ENCODE data around the gene PDGFC. TPM values are rescaled to one million over a fixed set of nuclear protein-coding genes. Genes with fewer than 3 reads are reported as not detected.
A peak's percentile ranks its signal among the peaks of the same experiment; 100 is the strongest.

Gene PDGFC
- total and polyA plus RNA-seq, 4 experiments from 2014 or later, result 0.29 TPM; not detected in 3

DNA sequence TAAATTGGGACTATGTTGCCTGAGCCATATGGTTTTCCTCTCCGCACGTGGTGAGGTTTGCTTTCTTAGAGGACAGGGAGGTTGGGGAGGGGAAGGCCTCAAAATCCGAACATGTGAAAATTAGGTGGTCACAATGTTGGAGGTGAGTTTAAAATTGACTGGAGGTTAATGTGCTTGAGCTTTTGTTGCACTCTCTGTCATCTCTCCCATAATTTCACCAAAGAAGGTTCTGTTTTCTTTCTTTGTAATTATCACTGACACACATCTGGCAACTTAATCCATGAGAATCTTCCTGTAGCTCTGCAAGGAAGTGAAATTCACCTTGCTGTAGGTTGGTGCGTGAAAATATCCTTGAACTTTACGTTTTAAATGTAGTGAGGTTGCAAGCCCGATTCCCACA lies 225.5 kb downstream of the PDGFC start:
- intact Hi-C loops (cut with micrococcal nuclease), result no loop called here
- no peak overlapping the region for H3K4me3 Mint-ChIP-seq
- Histone ChIP-seq H3K4me1 (ENCODE audit: insufficient read depth, low read length) (no peaks in the 10 kb centered on the region), H3K36me3 (ENCODE audit: insufficient read depth, low read length) (no peaks in the 10 kb centered on the region), H3K27ac (ENCODE audit: low read depth, low read length) (no peak overlapping the region), H3K27me3 (ENCODE audit: insufficient read depth, low read length) (no peaks in the 10 kb centered on the region), H3K4me3 (ENCODE audit: low read length in 2 of 2) (no peak overlapping the region), H3K9me3 (ENCODE audit: control insufficient read depth in 1 of 2, low read length in 2 of 2) (no peaks in the 10 kb centered on the region)
- POLR2A ChIA-PET (ENCODE audit: partially characterized antibody), result no interaction called here
- H3K27ac Mint-ChIP-seq, result no peak overlapping the region
- H3K27me3 Mint-ChIP-seq, result no peaks in the 10 kb centered on the region
- H3K4me1 Mint-ChIP-seq, result no peaks in the 10 kb centered on the region
- DNase-seq, result no peak
- H3K9me3 Mint-ChIP-seq, result peaks cover 0 to 21% (median 4%) of the 10 kb centered on the region in 8 donors
- no peaks in the 10 kb centered on the region for H3K36me3 Mint-ChIP-seq
- CTCF ChIA-PET (ENCODE audit: partially characterized antibody), result no interaction called here

GRCh38 chr4:156738766-156739165 lies 232.8 kb downstream of the PDGFC start:
- H3K4me3 Mint-ChIP-seq, result no peak overlapping the region
- Histone ChIP-seq H3K4me1 (ENCODE audit: insufficient read depth, low read length) (no peaks in the 10 kb centered on the region), H3K9me3 (ENCODE audit: control insufficient read depth in 1 of 2, low read length in 2 of 2) (no peaks in the 10 kb centered on the region), H3K27me3 (ENCODE audit: insufficient read depth, low read length) (no peaks in the 10 kb centered on the region), H3K36me3 (ENCODE audit: insufficient read depth, low read length) (no peaks in the 10 kb centered on the region), H3K27ac (ENCODE audit: low read depth, low read length) (no peak overlapping the region), H3K4me3 (ENCODE audit: low read length in 2 of 2) (no peak overlapping the region)
- POLR2A ChIA-PET (ENCODE audit: partially characterized antibody), result no interaction called here
- H3K9me3 Mint-ChIP-seq, result peaks cover 2 to 19% (median 5%) of the 10 kb centered on the region in 8 donors
- no peaks in the 10 kb centered on the region for H3K27me3 Mint-ChIP-seq
- no peak overlapping the region for H3K27ac Mint-ChIP-seq
- DNase-seq, result no peak
- intact Hi-C loops (cut with micrococcal nuclease), result no loop called here
- CTCF ChIA-PET (ENCODE audit: partially characterized antibody), result no interaction called here
- H3K4me1 Mint-ChIP-seq, result no peaks in the 10 kb centered on the region
- H3K36me3 Mint-ChIP-seq, result no peaks in the 10 kb centered on the region

DNA sequence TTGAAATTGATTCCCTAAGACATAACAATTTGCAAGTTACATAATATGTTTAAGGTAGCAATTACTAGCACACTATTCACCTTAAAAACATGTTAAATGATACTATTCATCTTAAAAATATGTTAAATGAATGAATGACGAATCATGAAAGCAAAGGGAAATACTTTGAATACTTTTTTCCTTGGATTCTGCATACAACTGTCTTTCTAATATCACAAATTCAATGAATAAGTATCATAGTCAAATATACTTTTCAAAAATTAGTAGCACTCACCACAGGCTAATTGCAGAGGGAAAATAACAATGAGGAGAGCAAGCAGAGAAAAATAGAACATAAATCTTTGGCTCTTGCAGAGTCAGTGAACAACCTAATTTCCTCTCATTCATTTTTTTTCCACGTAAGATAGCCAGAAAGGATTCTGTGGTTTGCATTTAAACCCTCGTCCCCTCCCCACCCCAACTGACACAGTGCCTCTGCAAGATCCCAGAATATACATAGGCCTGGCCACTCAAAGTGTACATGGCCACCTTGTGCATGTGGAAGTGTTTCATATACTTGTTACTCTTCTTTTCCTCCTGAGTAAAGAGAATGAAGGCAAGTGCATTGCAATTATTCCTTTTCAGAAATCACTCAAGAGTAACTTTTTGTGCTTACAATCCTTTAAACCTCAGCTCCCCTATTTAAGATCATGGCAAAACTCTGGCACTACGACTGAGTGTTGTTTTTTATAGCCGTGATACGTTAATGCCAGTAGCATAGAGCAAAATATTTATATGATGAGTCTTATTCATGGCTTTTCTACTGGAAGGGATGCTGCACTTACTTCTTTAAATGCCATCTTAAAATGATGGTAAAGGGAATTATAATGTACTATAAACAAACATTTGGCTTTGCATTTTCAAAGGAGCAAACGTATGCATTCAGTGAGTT lies 236.4 kb downstream of the PDGFC start:
- Mint-ChIP-seq H3K27ac (no peak overlapping the region), H3K9me3 (peaks cover 2 to 31% (median 14%) of the 10 kb centered on the region in 8 donors)
- no peaks in the 10 kb centered on the region for H3K4me1 ChIP-seq (ENCODE audit: insufficient read depth, low read length)

GRCh38 chr4:156733582-156733981 lies 238.0 kb downstream of the PDGFC start:
- CTCF ChIA-PET (ENCODE audit: partially characterized antibody), result no interaction called here
- intact Hi-C loops (cut with micrococcal nuclease), result no loop called here

More for the DNA sequence above, 236.4 kb downstream of the PDGFC start:
- no peak overlapping the region for H3K4me3 Mint-ChIP-seq
- H3K27me3 Mint-ChIP-seq, result no peaks in the 10 kb centered on the region
- H3K36me3 Mint-ChIP-seq, result no peaks in the 10 kb centered on the region
- Histone ChIP-seq H3K27ac (ENCODE audit: low read depth, low read length) (no peak overlapping the region), H3K36me3 (ENCODE audit: insufficient read depth, low read length) (no peaks in the 10 kb centered on the region), H3K4me3 (ENCODE audit: low read length in 2 of 2) (no peak overlapping the region), H3K9me3 (ENCODE audit: control insufficient read depth in 1 of 2, low read length in 2 of 2) (peaks cover 0 to 9% of the 10 kb centered on the region in 2 donors), H3K27me3 (ENCODE audit: insufficient read depth, low read length) (no peaks in the 10 kb centered on the region)
- DNase-seq, result no peak
- intact Hi-C loops (cut with micrococcal nuclease), result no loop called here
- H3K4me1 Mint-ChIP-seq, result no peaks in the 10 kb centered on the region
- CTCF ChIA-PET (ENCODE audit: partially characterized antibody), result no interaction called here
- POLR2A ChIA-PET (ENCODE audit: partially characterized antibody), result no interaction called here

DNA sequence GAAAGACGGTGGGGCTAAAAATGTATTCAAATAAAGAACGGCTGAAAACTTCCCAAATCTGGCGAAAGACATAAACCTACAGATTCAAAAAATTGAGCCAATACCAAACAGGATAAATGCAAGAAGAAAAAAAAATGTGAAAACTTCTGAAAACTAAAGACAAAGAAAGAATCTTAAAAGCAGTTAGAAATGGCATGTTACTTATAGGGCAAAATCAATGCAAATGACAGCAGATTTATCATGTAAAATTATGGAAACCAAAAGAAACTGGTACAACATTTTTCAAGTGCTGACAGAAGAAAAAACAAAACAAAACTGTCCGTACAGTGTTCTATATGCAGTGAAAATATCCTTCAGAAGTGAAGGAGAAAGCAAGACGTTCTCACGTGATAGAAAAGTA lies 239.0 kb downstream of the PDGFC start:
- H3K4me1 ChIP-seq (ENCODE audit: insufficient read depth, low read length), result no peaks in the 10 kb centered on the region
- H3K27me3 ChIP-seq (ENCODE audit: insufficient read depth, low read length), result no peaks in the 10 kb centered on the region
- H3K4me3 ChIP-seq (ENCODE audit: low read length in 2 of 2), result no peak overlapping the region
- H3K27ac ChIP-seq (ENCODE audit: low read depth, low read length), result no peak overlapping the region
- Mint-ChIP-seq H3K4me1 (no peaks in the 10 kb centered on the region), H3K36me3 (no peaks in the 10 kb centered on the region), H3K4me3 (no peak overlapping the region), H3K9me3 (peaks cover 2 to 38% (median 14%) of the 10 kb centered on the region in 8 donors), H3K27me3 (no peaks in the 10 kb centered on the region), H3K27ac (no peak overlapping the region)
- H3K9me3 ChIP-seq (ENCODE audit: control insufficient read depth in 1 of 2, low read length in 2 of 2), result peaks cover 0 to 9% of the 10 kb centered on the region in 2 donors
- H3K36me3 ChIP-seq (ENCODE audit: insufficient read depth, low read length), result no peaks in the 10 kb centered on the region
- ChIA-PET POLR2A (ENCODE audit: partially characterized antibody) (no interaction called here), CTCF (ENCODE audit: partially characterized antibody) (interaction anchor here (0.6 kb wide), 1 partner anchor 1265 kb away, joined by 3 read pairs; no protein-coding TSS in a partner anchor)
- intact Hi-C loops (cut with micrococcal nuclease), result no loop called here
- no peak for DNase-seq

More at GRCh38 chr4:156733582-156733981, 238.0 kb downstream of the PDGFC start:
- H3K4me1 ChIP-seq (ENCODE audit: insufficient read depth, low read length), result no peaks in the 10 kb centered on the region
- peak overlapping the region in 1 of 7 donors; percentile 13 for H3K27ac Mint-ChIP-seq
- no peaks in the 10 kb centered on the region for H3K27me3 ChIP-seq (ENCODE audit: insufficient read depth, low read length)
- POLR2A ChIA-PET (ENCODE audit: partially characterized antibody), result no interaction called here
- DNase-seq, result no peak
- H3K4me1 Mint-ChIP-seq, result no peaks in the 10 kb centered on the region
- H3K36me3 ChIP-seq (ENCODE audit: insufficient read depth, low read length), result no peaks in the 10 kb centered on the region
- H3K4me3 Mint-ChIP-seq, result no peak overlapping the region
- H3K36me3 Mint-ChIP-seq, result no peaks in the 10 kb centered on the region
- peaks cover 0 to 9% of the 10 kb centered on the region in 2 donors for H3K9me3 ChIP-seq (ENCODE audit: control insufficient read depth in 1 of 2, low read length in 2 of 2)
- H3K27me3 Mint-ChIP-seq, result no peaks in the 10 kb centered on the region
- H3K9me3 Mint-ChIP-seq, result peaks cover 2 to 39% (median 14%) of the 10 kb centered on the region in 8 donors
- no peak overlapping the region for H3K27ac ChIP-seq (ENCODE audit: low read depth, low read length)
- no peak overlapping the region for H3K4me3 ChIP-seq (ENCODE audit: low read length in 2 of 2)

- no peak overlapping the region for H3K4me3 ChIP-seq (ENCODE audit: low read length in 2 of 2)
- intact Hi-C loops (cut with micrococcal nuclease), result no loop called here
- Mint-ChIP-seq H3K9me3 (peaks cover 3 to 33% (median 14%) of the 10 kb centered on the region in 8 donors), H3K27me3 (no peaks in the 10 kb centered on the region), H3K27ac (no peak overlapping the region), H3K36me3 (no peaks in the 10 kb centered on the region), H3K4me3 (no peak overlapping the region), H3K4me1 (no peaks in the 10 kb centered on the region)
- ChIA-PET CTCF (ENCODE audit: partially characterized antibody) (no interaction called here), POLR2A (ENCODE audit: partially characterized antibody) (no interaction called here)
- DNase-seq, result no peak
- no peak overlapping the region for H3K27ac ChIP-seq (ENCODE audit: low read depth, low read length)
- no peaks in the 10 kb centered on the region for H3K36me3 ChIP-seq (ENCODE audit: insufficient read depth, low read length)
- H3K9me3 ChIP-seq (ENCODE audit: control insufficient read depth in 1 of 2, low read length in 2 of 2), result peaks cover 0 to 9% of the 10 kb centered on the region in 2 donors
- H3K4me1 ChIP-seq (ENCODE audit: insufficient read depth, low read length), result no peaks in the 10 kb centered on the region
- H3K27me3 ChIP-seq (ENCODE audit: insufficient read depth, low read length), result no peaks in the 10 kb centered on the region
Observed at GRCh38 chr4:156729416-156729815, 242.2 kb downstream of the PDGFC start.

DNA sequence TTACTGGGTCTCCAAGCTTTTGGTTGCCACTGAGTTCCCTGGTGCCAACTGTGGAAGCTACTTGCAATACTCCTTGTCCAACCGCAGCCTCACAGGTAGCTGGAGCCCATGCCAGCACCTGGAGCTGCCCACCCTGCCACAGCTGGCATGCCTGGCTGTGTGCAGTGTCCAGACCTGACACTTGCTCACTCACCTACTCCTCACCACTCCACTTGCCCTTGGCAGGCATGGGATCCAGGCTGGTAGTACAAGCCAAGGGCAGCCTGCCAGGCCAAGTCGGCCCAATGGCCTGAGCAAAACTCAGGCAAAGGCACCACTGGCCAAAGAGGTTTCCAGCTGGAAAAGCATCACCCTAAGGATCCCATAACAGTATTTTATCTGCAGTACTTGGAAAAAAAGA lies 246.3 kb downstream of the PDGFC start:
- no peak for DNase-seq
- no peak overlapping the region for H3K27ac Mint-ChIP-seq
- peaks cover 2 to 17% (median 4%) of the 10 kb centered on the region in 8 donors for H3K9me3 Mint-ChIP-seq
- Histone ChIP-seq H3K36me3 (ENCODE audit: insufficient read depth, low read length) (no peaks in the 10 kb centered on the region), H3K27ac (ENCODE audit: low read depth, low read length) (no peak overlapping the region), H3K4me3 (ENCODE audit: low read length in 2 of 2) (no peak overlapping the region), H3K9me3 (ENCODE audit: control insufficient read depth in 1 of 2, low read length in 2 of 2) (no peaks in the 10 kb centered on the region), H3K27me3 (ENCODE audit: insufficient read depth, low read length) (no peaks in the 10 kb centered on the region), H3K4me1 (ENCODE audit: insufficient read depth, low read length) (no peaks in the 10 kb centered on the region)
- intact Hi-C loops (cut with micrococcal nuclease), result no loop called here
- no peaks in the 10 kb centered on the region for H3K36me3 Mint-ChIP-seq
- CTCF ChIA-PET (ENCODE audit: partially characterized antibody), result no interaction called here
- H3K27me3 Mint-ChIP-seq, result no peaks in the 10 kb centered on the region
- no peaks in the 10 kb centered on the region for H3K4me1 Mint-ChIP-seq
- H3K4me3 Mint-ChIP-seq, result no peak overlapping the region
- POLR2A ChIA-PET (ENCODE audit: partially characterized antibody), result no interaction called here
